Caco-2 (cell line): ENCODE results near the gene ELL. TPM values are rescaled to one million over a fixed set of nuclear protein-coding genes. Genes with fewer than 3 reads are reported as not detected.
A peak's percentile ranks its signal among the peaks of the same experiment; 100 is the strongest.

ENCODE experiments used
- BruUV-seq: library from RNA; stranded (reverse); fragments of 400-500 nt; replicated peaks from 2 replicates; lab custom pipeline; 2021; lab: Mats Ljungman, UMichigan
- CTCF ChIA-PET: fragments of 300-600 bp; sonication (Branson Sonifier 250); formaldehyde crosslinking; loops from one replicate; lab custom pipeline; 2022; ENCODE audit warnings: antibody characterized with exemption; lab: Charles Lee
- POLR2A ChIA-PET: fragments of 300-600 bp; sonication (Branson Sonifier 250); formaldehyde crosslinking; loops from one replicate; lab custom pipeline; 2022; ENCODE audit warnings: antibody characterized with exemption; lab: Charles Lee
- DNase-seq, 2 experiments: peaks; one replicate each; pipeline versions ENCODE4 v3.0.0 to v3.0.0-alpha.2; 2020 to 2022
- H3K27me3 ChIP-seq: replicated peaks from 2 replicates; pipeline ENCODE4 v1.6.0; 2011; ENCODE audit warnings: low read length; ENCODE audit not compliant: control insufficient read depth, insufficient read depth
- H3K36me3 ChIP-seq: 2 replicates; pipeline ENCODE4 v1.5.1; 2011; ENCODE audit warnings: low read length; ENCODE audit not compliant: control insufficient read depth, insufficient read depth
- H3K4me1 ChIP-seq: fragments of 250-450 bp; sonication (Bioruptor Pico); 2 replicates; pipeline ENCODE4 v1.5.1; 2020; ENCODE audit warnings: mild to moderate bottlenecking
- H3K4me3 ChIP-seq: 2 replicates; pipeline ENCODE4 v1.5.1; 2011; ENCODE audit warnings: low read depth, mild to moderate bottlenecking, control low read depth, low read length
- H3K9me3 ChIP-seq: fragments of 250-450 bp; sonication (Bioruptor Pico); 2 replicates; pipeline ENCODE4 v1.5.1; 2020; ENCODE audit warnings: mild to moderate bottlenecking, moderate library complexity
- H3K27ac Mint-ChIP-seq: one replicate; pipeline ENCODE4 v1.8.0; 2022; ENCODE audit warnings: mixed read lengths; ENCODE audit not compliant: unreplicated experiment
- H3K27me3 Mint-ChIP-seq: one replicate; pipeline ENCODE4 v1.8.0; 2022; ENCODE audit warnings: mixed read lengths; ENCODE audit not compliant: insufficient read depth, unreplicated experiment
- H3K36me3 Mint-ChIP-seq: one replicate; pipeline ENCODE4 v1.8.0; 2022; ENCODE audit warnings: mild to moderate bottlenecking, mixed read lengths; ENCODE audit not compliant: insufficient read depth, unreplicated experiment
- H3K4me1 Mint-ChIP-seq: one replicate; pipeline ENCODE4 v1.8.0; 2022; ENCODE audit warnings: low read depth, mixed read lengths; ENCODE audit not compliant: unreplicated experiment
- H3K4me3 Mint-ChIP-seq: one replicate; pipeline ENCODE4 v1.8.0; 2022; ENCODE audit warnings: mild to moderate bottlenecking, moderate library complexity, mixed read lengths; ENCODE audit not compliant: unreplicated experiment
- H3K9me3 Mint-ChIP-seq: one replicate; pipeline ENCODE4 v1.8.0; 2022; ENCODE audit warnings: mixed read lengths; ENCODE audit not compliant: unreplicated experiment
- intact Hi-C: fragments of 100-400 bp; cut with micrococcal nuclease; formaldehyde crosslinking; loops from one replicate; pipeline ENCODE4 v1.10.0; 2022; ENCODE audit not compliant: unreplicated experiment
- total RNA-seq: library from RNA; stranded (reverse); gene quantifications from 2 replicates; pipeline ENCODE4 v1.2.3, GENCODE V29; 2022
- TF ChIP-seq, protein P1 (sequence below), 2 experiments: fragments of 200-600 bp in 1 of 2; IDR thresholded peaks; 1 replicate in 1 of 2; 2 replicates in 1 of 2; pipeline versions ENCODE4 v1.5.1 to v1.8.0; 2011 to 2022; ENCODE audit warnings: antibody characterized with exemption in 1 of 2, control low read depth in 1 of 2, inconsistent platforms in 1 of 2, low read depth in 1 of 2, low read length in 1 of 2, mild to moderate bottlenecking in 1 of 2, moderate library complexity in 1 of 2; ENCODE audit not compliant: insufficient read depth in 1 of 2, severe bottlenecking in 1 of 2, unreplicated experiment in 1 of 2

ELL gene
- total RNA-seq, 1 experiment from 2014 or later: 12.1 TPM

DNA sequence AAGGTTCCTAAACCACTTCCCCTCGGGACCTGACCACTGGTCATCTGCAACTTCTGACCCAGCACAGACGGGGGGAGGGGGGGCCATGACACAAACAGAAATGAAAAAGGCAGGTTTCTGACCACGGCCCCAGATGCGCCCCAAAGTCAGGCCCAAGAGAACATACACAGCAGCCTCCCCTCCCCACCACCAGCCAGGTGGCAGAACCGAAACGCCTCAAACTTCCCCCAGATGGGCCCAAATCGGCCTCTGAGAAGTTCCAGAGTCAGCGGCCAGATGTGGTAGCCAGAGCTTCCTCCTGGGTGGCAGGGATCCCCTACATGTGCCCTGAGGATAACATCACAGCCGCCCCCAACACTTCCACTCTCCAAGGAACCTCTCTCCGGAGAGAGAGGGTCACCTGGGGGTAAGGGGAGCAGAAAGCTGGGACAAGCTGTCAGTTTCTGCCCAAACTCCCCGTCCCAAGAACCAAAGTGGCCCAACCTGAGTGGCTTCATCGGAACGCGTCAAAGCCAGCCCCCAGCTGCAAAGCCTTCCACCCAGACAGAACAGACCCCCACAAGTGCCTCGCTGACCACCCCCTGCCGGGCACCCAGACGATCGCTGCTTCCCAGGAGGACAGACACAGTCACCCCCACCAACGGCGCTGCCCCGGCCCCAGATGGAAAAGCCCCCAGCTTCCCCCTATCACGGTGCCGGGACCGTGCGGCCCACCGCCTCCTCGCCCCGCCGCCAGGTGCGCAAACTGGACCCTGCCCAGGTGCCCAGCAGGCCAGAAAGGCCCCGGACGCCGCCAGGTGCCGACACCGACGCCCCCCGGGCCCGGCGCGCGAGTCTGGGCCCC, 800 bp downstream of the ELL start:
- TF ChIP-seq, protein P1, sequence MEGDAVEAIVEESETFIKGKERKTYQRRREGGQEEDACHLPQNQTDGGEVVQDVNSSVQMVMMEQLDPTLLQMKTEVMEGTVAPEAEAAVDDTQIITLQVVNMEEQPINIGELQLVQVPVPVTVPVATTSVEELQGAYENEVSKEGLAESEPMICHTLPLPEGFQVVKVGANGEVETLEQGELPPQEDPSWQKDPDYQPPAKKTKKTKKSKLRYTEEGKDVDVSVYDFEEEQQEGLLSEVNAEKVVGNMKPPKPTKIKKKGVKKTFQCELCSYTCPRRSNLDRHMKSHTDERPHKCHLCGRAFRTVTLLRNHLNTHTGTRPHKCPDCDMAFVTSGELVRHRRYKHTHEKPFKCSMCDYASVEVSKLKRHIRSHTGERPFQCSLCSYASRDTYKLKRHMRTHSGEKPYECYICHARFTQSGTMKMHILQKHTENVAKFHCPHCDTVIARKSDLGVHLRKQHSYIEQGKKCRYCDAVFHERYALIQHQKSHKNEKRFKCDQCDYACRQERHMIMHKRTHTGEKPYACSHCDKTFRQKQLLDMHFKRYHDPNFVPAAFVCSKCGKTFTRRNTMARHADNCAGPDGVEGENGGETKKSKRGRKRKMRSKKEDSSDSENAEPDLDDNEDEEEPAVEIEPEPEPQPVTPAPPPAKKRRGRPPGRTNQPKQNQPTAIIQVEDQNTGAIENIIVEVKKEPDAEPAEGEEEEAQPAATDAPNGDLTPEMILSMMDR (IDR thresholded peaks at IDR 0.05; ENCODE audit: insufficient read depth in 1 of 2, low read depth in 1 of 2, low read length in 1 of 2, severe bottlenecking in 1 of 2, unreplicated experiment in 1 of 2): peak in 1 of 2 experiments; percentile 11
- Mint-ChIP-seq H3K27ac (peak overlapping the region; percentile 89), H3K36me3 (peaks cover 13% of the 10 kb centered on the region), H3K4me3 (peak overlapping the region; percentile 81), H3K9me3 (no peaks in the 10 kb centered on the region), H3K4me1 (peaks cover 5% of the 10 kb centered on the region), H3K27me3 (no peaks in the 10 kb centered on the region)
- H3K36me3 ChIP-seq: no peaks in the 10 kb centered on the region
- peak overlapping the region; percentile 90 for H3K4me3 ChIP-seq
- no peaks in the 10 kb centered on the region for H3K9me3 ChIP-seq
- no peaks in the 10 kb centered on the region for H3K27me3 ChIP-seq
- intact Hi-C loops: loop anchor here (1.0 to 5.0 kb wide), 4 partner anchors 17 to 51 kb away; partner anchors contain the start of genes KXD1 and UBA52
- H3K4me1 ChIP-seq: peaks cover 5% of the 10 kb centered on the region
- ChIA-PET CTCF (interaction anchor here (0.5 to 2.8 kb wide), 13 partner anchors 11 to 478 kb away, joined by 3 to 28 read pairs (median 5); partner anchors contain the start of genes KXD1 and UBA52), POLR2A (interaction anchor here (0.6 to 1.9 kb wide), 5 partner anchors 12 to 231 kb away, joined by 3 to 5 read pairs (median 4); partner anchors contain the start of gene KXD1)
- BruUV-seq: TSS peak; percentile 35
- DNase-seq: peak in 1 of 2 experiments; percentile 20

DNA sequence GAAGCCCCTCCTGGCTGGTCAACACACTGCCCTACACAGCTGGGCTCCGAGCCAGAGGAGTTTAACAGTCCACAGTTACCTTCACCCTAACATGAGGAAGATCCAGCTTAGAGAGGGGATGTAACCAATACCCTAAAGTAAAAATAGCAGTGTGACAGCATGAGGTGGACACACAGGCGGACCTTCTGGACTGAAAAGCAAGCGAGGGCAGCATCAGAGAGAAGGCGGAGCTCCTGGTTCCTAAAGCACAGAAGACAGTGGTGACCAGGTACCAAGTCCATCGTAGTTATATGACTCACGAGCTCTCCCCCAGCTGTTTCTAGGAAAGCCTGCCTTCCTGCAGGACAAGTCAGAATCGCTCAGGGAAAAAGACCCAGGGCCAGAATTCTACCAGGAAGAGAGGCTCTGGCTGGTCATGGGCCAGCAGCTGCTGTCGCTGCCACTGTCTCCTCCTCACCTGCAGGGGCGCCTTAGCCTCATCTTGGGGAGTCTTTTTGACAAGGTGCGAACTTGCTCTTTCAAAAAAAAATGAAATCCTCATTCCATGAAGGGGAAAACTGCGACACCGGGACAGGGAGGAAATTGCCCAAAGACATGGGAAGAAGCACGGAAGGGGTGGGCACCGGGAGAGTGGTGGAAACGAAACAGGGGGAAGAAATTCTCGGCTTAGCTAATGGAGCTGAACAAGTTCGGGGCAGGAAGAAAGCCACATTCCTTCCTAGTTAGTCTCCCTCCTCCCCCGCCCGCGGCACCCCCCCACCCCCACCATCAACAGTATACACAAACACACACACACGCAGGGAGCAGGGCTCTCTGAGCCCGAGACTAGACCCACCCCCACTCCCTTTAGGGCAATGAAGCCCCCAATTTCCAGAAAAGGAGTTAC, 1.7 kb downstream of the ELL start:
- BruUV-seq: no TSS peak
- Mint-ChIP-seq H3K4me1 (peaks cover 14% of the 10 kb centered on the region), H3K27ac (peak overlapping the region; percentile 89), H3K36me3 (peaks cover 15% of the 10 kb centered on the region), H3K9me3 (no peaks in the 10 kb centered on the region), H3K4me3 (peak overlapping the region; percentile 81), H3K27me3 (no peaks in the 10 kb centered on the region)
- peaks cover 11% of the 10 kb centered on the region for H3K4me1 ChIP-seq
- H3K9me3 ChIP-seq: no peaks in the 10 kb centered on the region
- no peaks in the 10 kb centered on the region for H3K36me3 ChIP-seq
- H3K27me3 ChIP-seq: no peaks in the 10 kb centered on the region
- peak overlapping the region; percentile 90 for H3K4me3 ChIP-seq
- intact Hi-C loops: loop anchor here (1.0 to 5.0 kb wide), 4 partner anchors 16 to 52 kb away; partner anchors contain the start of genes KXD1 and UBA52
- peak; percentile 82 to 88 for DNase-seq
- ChIA-PET CTCF (interaction anchor here (0.5 to 2.8 kb wide), 17 partner anchors 9 to 494 kb away, joined by 3 to 28 read pairs (median 4); partner anchors contain the start of genes COPE, DDX49, KXD1 and REX1BD), POLR2A (interaction anchor here (0.5 to 1.9 kb wide), 5 partner anchors 11 to 241 kb away, joined by 4 to 5 read pairs (median 4); partner anchors contain the start of genes KXD1 and UBA52)
- TF ChIP-seq, protein P1 (IDR thresholded peaks at IDR 0.05; ENCODE audit: insufficient read depth in 1 of 2, low read depth in 1 of 2, low read length in 1 of 2, severe bottlenecking in 1 of 2, unreplicated experiment in 1 of 2): peak; percentile 72 to 73
